HEK293 (cell line): Measurements from ENCODE around the gene FMNL3.

Source experiments
- BCL11A ChIP-seq: fragments of 450-650 bp; formaldehyde crosslinking; IDR thresholded peaks from 2 replicates; pipeline ENCODE4 v1.5.1; 2016; ENCODE audit warnings: low read depth, missing biosample characterization, missing genetic modification characterization
- CTCF ChIP-seq: fragments of 450-650 bp; formaldehyde crosslinking; IDR thresholded peaks from 2 replicates; pipeline ENCODE4 v1.5.1; 2016; ENCODE audit warnings: missing biosample characterization, missing genetic modification characterization
- ELK4 ChIP-seq: IDR thresholded peaks from 2 replicates; pipeline ENCODE4 v1.6.1; 2011; ENCODE audit warnings: mild to moderate bottlenecking, low read depth, low read length, borderline replicate concordance
- KLF1 ChIP-seq: fragments of 450-650 bp; formaldehyde crosslinking; IDR thresholded peaks from 2 replicates; pipeline ENCODE4 v1.5.1; 2016; ENCODE audit warnings: missing biosample characterization, missing genetic modification characterization
- KLF16 ChIP-seq: fragments of 450-650 bp; formaldehyde crosslinking; IDR thresholded peaks from 2 replicates; pipeline ENCODE4 v1.5.1; 2017; ENCODE audit warnings: missing biosample characterization, missing genetic modification characterization
- KLF17 ChIP-seq: fragments of 450-650 bp; formaldehyde crosslinking; IDR thresholded peaks from 2 replicates; pipeline ENCODE4 v1.5.1; 2016; ENCODE audit warnings: missing biosample characterization, missing genetic modification characterization
- KLF9 ChIP-seq: fragments of 450-650 bp; formaldehyde crosslinking; IDR thresholded peaks from 2 replicates; pipeline ENCODE4 v1.5.1; 2016; ENCODE audit warnings: missing biosample characterization, missing genetic modification characterization, low read depth
- PRDM1 ChIP-seq: fragments of 450-650 bp; formaldehyde crosslinking; IDR thresholded peaks from 2 replicates; pipeline ENCODE4; 2016; ENCODE audit warnings: missing biosample characterization, missing genetic modification characterization
- SP3 ChIP-seq: fragments of 450-650 bp; formaldehyde crosslinking; IDR thresholded peaks from 2 replicates; pipeline ENCODE4 v1.5.1; 2016; ENCODE audit warnings: missing biosample characterization, missing genetic modification characterization
- TCF7L2 ChIP-seq: IDR thresholded peaks from 2 replicates; pipeline ENCODE4 v1.6.1; 2011; ENCODE audit warnings: low read depth, mild to moderate bottlenecking, inconsistent platforms, low read length, moderate library complexity, borderline replicate concordance
- TSHZ1 ChIP-seq: fragments of 450-650 bp; formaldehyde crosslinking; IDR thresholded peaks from 2 replicates; pipeline ENCODE4 v1.5.1; 2016; ENCODE audit warnings: missing biosample characterization, missing genetic modification characterization, borderline replicate concordance
- WT1 ChIP-seq: fragments of 450-650 bp; formaldehyde crosslinking; IDR thresholded peaks from 2 replicates; pipeline ENCODE4 v1.5.1; 2016; ENCODE audit warnings: missing biosample characterization, missing genetic modification characterization
- ZBTB26 ChIP-seq: fragments of 450-650 bp; formaldehyde crosslinking; optimal IDR thresholded peaks from 2 replicates; pipeline ENCODE3; 2016; ENCODE audit warnings: missing biosample characterization, mild to moderate bottlenecking, missing genetic modification characterization
- ZFHX2 ChIP-seq: fragments of 450-650 bp; formaldehyde crosslinking; conservative IDR thresholded peaks from 2 replicates; pipeline ENCODE4 v1.5.1; 2016; ENCODE audit warnings: missing biosample characterization, missing genetic modification characterization
- ZFP37 ChIP-seq: fragments of 450-650 bp; formaldehyde crosslinking; IDR thresholded peaks from 2 replicates; pipeline ENCODE4 v1.5.1; 2016; ENCODE audit warnings: missing biosample characterization, missing genetic modification characterization
- ZNF324 ChIP-seq: fragments of 450-650 bp; formaldehyde crosslinking; IDR thresholded peaks from 2 replicates; pipeline ENCODE4 v1.5.1; 2016; ENCODE audit warnings: missing biosample characterization, missing genetic modification characterization
- ZNF341 ChIP-seq: fragments of 450-650 bp; formaldehyde crosslinking; IDR thresholded peaks from 2 replicates; pipeline ENCODE4; 2016; ENCODE audit warnings: low read depth, missing biosample characterization, missing genetic modification characterization
- ZNF391 ChIP-seq: fragments of 450-650 bp; formaldehyde crosslinking; IDR thresholded peaks from 2 replicates; pipeline ENCODE4 v1.5.1; 2016; ENCODE audit warnings: low read depth, missing biosample characterization, missing genetic modification characterization, borderline replicate concordance
- ZNF404 ChIP-seq: fragments of 450-650 bp; formaldehyde crosslinking; IDR thresholded peaks from 2 replicates; pipeline ENCODE4 v1.5.1; 2017; ENCODE audit warnings: missing biosample characterization, missing genetic modification characterization
- ZNF501 ChIP-seq: fragments of 450-650 bp; formaldehyde crosslinking; IDR thresholded peaks from 2 replicates; pipeline ENCODE4 v1.5.1; 2016; ENCODE audit warnings: missing biosample characterization, missing genetic modification characterization
- ZNF580 ChIP-seq: fragments of 450-650 bp; formaldehyde crosslinking; IDR thresholded peaks from 2 replicates; pipeline ENCODE4 v1.5.1; 2016; ENCODE audit warnings: missing biosample characterization, missing genetic modification characterization
- ZNF596 ChIP-seq: fragments of 450-650 bp; IDR thresholded peaks from 2 replicates; pipeline ENCODE4 v1.5.0; 2018; ENCODE audit warnings: missing biosample characterization, mild to moderate bottlenecking, missing genetic modification characterization, moderate library complexity
- ZNF704 ChIP-seq: fragments of 450-650 bp; formaldehyde crosslinking; IDR thresholded peaks from 2 replicates; pipeline ENCODE4 v1.5.1; 2016; ENCODE audit warnings: missing biosample characterization, missing genetic modification characterization
- ZNF76 ChIP-seq: fragments of 450-650 bp; formaldehyde crosslinking; IDR thresholded peaks from 2 replicates; pipeline ENCODE4; 2016; ENCODE audit warnings: low read depth, missing biosample characterization, missing genetic modification characterization, borderline replicate concordance
- ZNF843 ChIP-seq: fragments of 450-650 bp; formaldehyde crosslinking; IDR thresholded peaks from 2 replicates; pipeline ENCODE4 v1.5.1; 2016; ENCODE audit warnings: missing biosample characterization, missing genetic modification characterization
- ZSCAN5A ChIP-seq: fragments of 450-650 bp; formaldehyde crosslinking; IDR thresholded peaks from 2 replicates; pipeline ENCODE4 v1.5.1; 2016; ENCODE audit warnings: missing biosample characterization, missing genetic modification characterization

FMNL3 gene

GRCh38 chr12:49740930-49741881, 34.0 kb upstream of the FMNL3 start, which contains the start of gene TMBIM6 (continued):
- TF ChIP-seq KLF17 (tag by site-specific recombination) (peak; percentile 88), ZNF391 (peak; percentile 53; the same call in 1 of the 2 replicates), ZNF704 (tag by site-specific recombination) (no peak), ZNF404 (tag by site-specific recombination) (no peak), ZNF324 (no peak), SP3 (tag by site-specific recombination) (peak; percentile 82), ZSCAN5A (tag by site-specific recombination) (0 out of 2 replicates have a peak, but pooled peaks have one; percentile 25), CTCF (tag by site-specific recombination) (peak; percentile 94), PRDM1 (tag by site-specific recombination) (peak; percentile 74), KLF16 (tag by site-specific recombination) (peak; percentile 86), ZFP37 (tag by site-specific recombination) (peak; percentile 42; the same call in 1 of the 2 replicates), ZNF843 (tag by site-specific recombination) (peak; percentile 29; the same call in 1 of the 2 replicates), KLF1 (tag by site-specific recombination) (peak; percentile 73), ZBTB26 (tag by site-specific recombination) (peak; percentile 47), TSHZ1 (tag by site-specific recombination) (peak; percentile 93; the same call in 1 of the 2 replicates), ZNF76 (tag by site-specific recombination) (peak; percentile 79), ZFHX2 (tag by site-specific recombination) (peak; percentile 76), ZNF501 (tag by site-specific recombination) (peak; percentile 87), ZNF596 (tag by site-specific recombination) (no peak), ELK4 (peak; percentile 82), ZNF341 (tag by site-specific recombination) (no peak), KLF9 (tag by site-specific recombination) (peak; percentile 65; the same call in 1 of the 2 replicates), ZNF580 (tag by site-specific recombination) (peak; percentile 82), WT1 (no peak), BCL11A (tag by site-specific recombination) (0 out of 2 replicates have a peak, but pooled peaks have one; percentile 40), TCF7L2 (peak; percentile 70; the same call in 1 of the 2 replicates)
